PFSK-1 (cell line): Measurements from ENCODE around the gene DDOST.

Experiments
- SIN3A ChIP-seq: IDR thresholded peaks from 2 replicates; pipeline ENCODE4 v1.6.1; 2012; ENCODE audit warnings: mild to moderate bottlenecking, low read length, moderate library complexity, borderline replicate concordance; ENCODE audit not compliant: insufficient read depth
- TAF1 ChIP-seq: IDR thresholded peaks from 2 replicates; pipeline ENCODE4 v1.6.1; 2012; ENCODE audit warnings: low read length, control low read depth, borderline replicate concordance; ENCODE audit not compliant: insufficient read depth
- TF ChIP-seq, protein P1 (sequence below), 2 experiments: IDR thresholded peaks; 2 replicates each; pipeline versions ENCODE4 v1.6.1 to v1.8.0; 2011 to 2012; ENCODE audit warnings: low read depth in 2 of 2, low read length in 2 of 2, control low read depth in 1 of 2, inconsistent platforms in 1 of 2, mild to moderate bottlenecking in 1 of 2, moderate library complexity in 1 of 2; ENCODE audit not compliant: insufficient read depth in 1 of 2

DNA sequence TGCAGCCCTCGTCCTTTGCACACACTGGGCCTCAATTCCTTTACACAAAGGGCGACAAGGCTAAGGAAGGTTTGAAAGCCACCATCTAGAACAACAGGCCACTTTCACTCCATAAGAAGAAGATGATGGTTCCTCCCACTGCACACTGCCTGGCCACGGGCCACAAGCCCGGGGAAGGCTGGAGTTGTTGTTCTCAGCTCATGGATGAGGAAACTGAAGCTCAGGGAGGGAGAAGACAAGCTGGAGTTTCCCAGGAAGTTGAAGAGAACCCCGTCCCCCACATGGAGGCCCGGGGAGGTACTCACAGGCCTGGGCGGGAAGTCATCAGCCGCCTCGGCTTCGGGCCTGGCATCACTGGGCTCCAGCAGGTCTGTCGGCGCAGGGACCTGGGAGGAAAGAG lies 24.6 kb upstream of the DDOST start:
- no peak for TF ChIP-seq SIN3A
- TF ChIP-seq, protein P1, sequence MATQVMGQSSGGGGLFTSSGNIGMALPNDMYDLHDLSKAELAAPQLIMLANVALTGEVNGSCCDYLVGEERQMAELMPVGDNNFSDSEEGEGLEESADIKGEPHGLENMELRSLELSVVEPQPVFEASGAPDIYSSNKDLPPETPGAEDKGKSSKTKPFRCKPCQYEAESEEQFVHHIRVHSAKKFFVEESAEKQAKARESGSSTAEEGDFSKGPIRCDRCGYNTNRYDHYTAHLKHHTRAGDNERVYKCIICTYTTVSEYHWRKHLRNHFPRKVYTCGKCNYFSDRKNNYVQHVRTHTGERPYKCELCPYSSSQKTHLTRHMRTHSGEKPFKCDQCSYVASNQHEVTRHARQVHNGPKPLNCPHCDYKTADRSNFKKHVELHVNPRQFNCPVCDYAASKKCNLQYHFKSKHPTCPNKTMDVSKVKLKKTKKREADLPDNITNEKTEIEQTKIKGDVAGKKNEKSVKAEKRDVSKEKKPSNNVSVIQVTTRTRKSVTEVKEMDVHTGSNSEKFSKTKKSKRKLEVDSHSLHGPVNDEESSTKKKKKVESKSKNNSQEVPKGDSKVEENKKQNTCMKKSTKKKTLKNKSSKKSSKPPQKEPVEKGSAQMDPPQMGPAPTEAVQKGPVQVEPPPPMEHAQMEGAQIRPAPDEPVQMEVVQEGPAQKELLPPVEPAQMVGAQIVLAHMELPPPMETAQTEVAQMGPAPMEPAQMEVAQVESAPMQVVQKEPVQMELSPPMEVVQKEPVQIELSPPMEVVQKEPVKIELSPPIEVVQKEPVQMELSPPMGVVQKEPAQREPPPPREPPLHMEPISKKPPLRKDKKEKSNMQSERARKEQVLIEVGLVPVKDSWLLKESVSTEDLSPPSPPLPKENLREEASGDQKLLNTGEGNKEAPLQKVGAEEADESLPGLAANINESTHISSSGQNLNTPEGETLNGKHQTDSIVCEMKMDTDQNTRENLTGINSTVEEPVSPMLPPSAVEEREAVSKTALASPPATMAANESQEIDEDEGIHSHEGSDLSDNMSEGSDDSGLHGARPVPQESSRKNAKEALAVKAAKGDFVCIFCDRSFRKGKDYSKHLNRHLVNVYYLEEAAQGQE (IDR thresholded peaks at IDR 0.05; ENCODE audit: insufficient read depth in 1 of 2, low read depth in 2 of 2, low read length in 2 of 2): no peak
- no peak for TF ChIP-seq TAF1
